Trophoblast cell (in vitro differentiated cells and primary cell): ENCODE measurements around the gene RNF175. TPM values are rescaled to one million over a fixed set of nuclear protein-coding genes. Genes with fewer than 3 reads are reported as not detected.

Source experiments
- DNase-seq, 2 donors: peaks; one replicate each; pipeline ENCODE4 v3.0.0-alpha.2; 2016
- H2AFZ ChIP-seq: 2 replicates; pipeline ENCODE4 v1.6.1; 2013; ENCODE audit warnings: low read length, moderate library complexity, mild to moderate bottlenecking; ENCODE audit not compliant: insufficient read depth, poor library complexity
- H2AK5ac ChIP-seq: 2 replicates; pipeline ENCODE4 v1.6.1; 2013; ENCODE audit warnings: mild to moderate bottlenecking, low read length
- H2BK120ac ChIP-seq: 2 replicates; pipeline ENCODE4 v1.6.1; 2013; ENCODE audit warnings: low read length, mild to moderate bottlenecking, moderate library complexity; ENCODE audit not compliant: insufficient read depth, poor library complexity
- H2BK12ac ChIP-seq: 2 replicates; pipeline ENCODE4 v1.6.1; 2013; ENCODE audit warnings: mild to moderate bottlenecking, low read length, moderate library complexity
- H2BK5ac ChIP-seq: 2 replicates; pipeline ENCODE4 v1.6.1; 2013; ENCODE audit warnings: low read length, low read depth, moderate library complexity, mild to moderate bottlenecking; ENCODE audit not compliant: poor library complexity
- H3K14ac ChIP-seq: 2 replicates; pipeline ENCODE4 v1.6.1; 2013; ENCODE audit warnings: mild to moderate bottlenecking, low read length
- H3K18ac ChIP-seq: 2 replicates; pipeline ENCODE4 v1.6.1; 2013; ENCODE audit warnings: mild to moderate bottlenecking, low read length
- H3K23ac ChIP-seq: 2 replicates; pipeline ENCODE4 v1.6.1; 2013; ENCODE audit warnings: low read length
- H3K27ac ChIP-seq: 2 replicates; pipeline ENCODE4 v1.5.1; 2013; ENCODE audit warnings: low read depth, mild to moderate bottlenecking, inconsistent platforms, low read length, moderate library complexity
- H3K27me3 ChIP-seq: 2 replicates; pipeline ENCODE4 v1.6.1; 2013; ENCODE audit warnings: inconsistent platforms, mild to moderate bottlenecking, low read length, moderate library complexity; ENCODE audit not compliant: insufficient read depth
- H3K36me3 ChIP-seq, 2 experiments: 1 replicate in 1 of 2; 2 replicates in 1 of 2; pipeline ENCODE4 v1.6.1; 2013; ENCODE audit warnings: low read length in 2 of 2, mild to moderate bottlenecking in 2 of 2, moderate library complexity in 1 of 2; ENCODE audit not compliant: insufficient read depth in 2 of 2, control insufficient read depth in 1 of 2
- H3K4ac ChIP-seq: 2 replicates; pipeline ENCODE4 v1.6.1; 2013; ENCODE audit warnings: low read depth, mild to moderate bottlenecking, low read length, moderate library complexity
- H3K4me1 ChIP-seq, 2 experiments: 1 replicate in 1 of 2; 2 replicates in 1 of 2; pipeline ENCODE4 v1.6.1; 2013; ENCODE audit warnings: low read length in 2 of 2, mild to moderate bottlenecking in 2 of 2, moderate library complexity in 1 of 2; ENCODE audit not compliant: insufficient read depth in 2 of 2, control insufficient read depth in 1 of 2
- H3K4me2 ChIP-seq: 2 replicates; pipeline ENCODE4 v1.6.1; 2013; ENCODE audit warnings: inconsistent platforms, mild to moderate bottlenecking, low read length, moderate library complexity
- H3K4me3 ChIP-seq: 2 replicates; pipeline ENCODE4 v1.5.1; 2013; ENCODE audit warnings: mild to moderate bottlenecking, low read depth, low read length, inconsistent platforms
- H3K79me1 ChIP-seq: one replicate; pipeline ENCODE4 v1.6.1; 2013; ENCODE audit warnings: low read length
- H3K79me2 ChIP-seq: 2 replicates; pipeline ENCODE4 v1.6.1; 2013; ENCODE audit warnings: low read length, mild to moderate bottlenecking; ENCODE audit not compliant: control insufficient read depth, insufficient read depth, poor library complexity
- H3K9ac ChIP-seq: 2 replicates; pipeline ENCODE4 v1.6.1; 2013; ENCODE audit warnings: mild to moderate bottlenecking, low read length
- H3K9me3 ChIP-seq: 2 replicates; pipeline ENCODE4 v1.6.1; 2013; ENCODE audit warnings: low read depth, mild to moderate bottlenecking, control low read depth, inconsistent platforms, low read length; ENCODE audit not compliant: insufficient read depth
- H4K12ac ChIP-seq: 2 replicates; pipeline ENCODE4 v1.6.1; 2013; ENCODE audit warnings: low read depth, mild to moderate bottlenecking, low read length, moderate library complexity
- H4K8ac ChIP-seq: 2 replicates; pipeline ENCODE4 v1.6.1; 2013; ENCODE audit warnings: low read depth, mild to moderate bottlenecking, low read length, moderate library complexity
- H4K91ac ChIP-seq: one replicate; pipeline ENCODE4 v1.6.1; 2013; ENCODE audit warnings: low read depth, mild to moderate bottlenecking, low read length, moderate library complexity
- WGBS: extraction: QIAGEN DNeasy Blood & Tissue Kit; methylation state at CpG from one replicate; pipeline ENCODE4 v1.1.7; 2013; ENCODE audit warnings: missing lambda C conversion rate; ENCODE audit not compliant: insufficient read length, insufficient coverage; ENCODE audit errors: extremely low coverage; 5-methylcytosine and 5-hydroxymethylcytosine counted together
- polyA plus RNA-seq: library from polyadenylated mRNA; stranded (reverse); fragments of 200-250 nt; gene quantifications from 2 replicates; pipeline ENCODE4 v1.2.3, GENCODE V29; 2013

The RNF175 gene
- polyA plus RNA-seq: 0.03 TPM in 1 of 2 replicates, not detected in the other

GRCh38 chr4:153759407-153760316, at the start of gene RNF175:
TSS of gene RNF175 (minus strand) at chr4:153760024. CDS start at chr4:153759862, 162 bp downstream.
- Histone ChIP-seq H4K12ac (no peak within 1 kb of the TSS), H3K18ac (no peak within 1 kb of the TSS), H3K4me2 (peak within 1 kb of the TSS; percentile 74), H2BK120ac (no peak within 1 kb of the TSS), H3K9me3 (peaks cover 5% of the 10 kb centered on the region), H3K9ac (no peak within 1 kb of the TSS), H3K4me1 (peaks cover 5 to 9% of the 10 kb centered on the region in 2 experiments), H3K23ac (no peak within 1 kb of the TSS), H3K36me3 (no peaks in the 10 kb centered on the region), H3K27me3 (peaks cover 12% of the 10 kb centered on the region), H2BK5ac (no peak within 1 kb of the TSS), H3K27ac (no peak within 1 kb of the TSS), H3K79me1 (no peaks in the 10 kb centered on the region), H2AFZ (no peak within 1 kb of the TSS), H4K8ac (no peak within 1 kb of the TSS), H3K4me3 (peak within 1 kb of the TSS; percentile 62), H2AK5ac (no peak within 1 kb of the TSS), H4K91ac (no peak within 1 kb of the TSS), H3K4ac (no peak within 1 kb of the TSS), H3K79me2 (no peaks in the 10 kb centered on the region), H3K14ac (no peak within 1 kb of the TSS), H2BK12ac (no peak within 1 kb of the TSS)
- DNase-seq: no peak
- no CpG with 5 or more reads among the region's 76 CpGs for WGBS

- no peak overlapping the region for H3K18ac ChIP-seq
- H3K27me3 ChIP-seq: no peaks in the 10 kb centered on the region
- H3K79me1 ChIP-seq: no peaks in the 10 kb centered on the region
- H3K9ac ChIP-seq: no peak overlapping the region
- no peak overlapping the region for H2BK5ac ChIP-seq
- no peak overlapping the region for H2BK12ac ChIP-seq
- H3K4me2 ChIP-seq: no peak overlapping the region
- H4K91ac ChIP-seq: no peak overlapping the region
- H2AK5ac ChIP-seq: no peak overlapping the region
- no peak overlapping the region for H3K14ac ChIP-seq
- no peaks in the 10 kb centered on the region for H3K9me3 ChIP-seq
- H3K27ac ChIP-seq: no peak overlapping the region
- no peak overlapping the region for H2AFZ ChIP-seq
- H3K23ac ChIP-seq: no peak overlapping the region
- no peak overlapping the region for H2BK120ac ChIP-seq
- no peak overlapping the region for H3K4me3 ChIP-seq
- no peak for DNase-seq
- no peaks in the 10 kb centered on the region for H3K36me3 ChIP-seq
- H3K79me2 ChIP-seq: no peaks in the 10 kb centered on the region
- no peak overlapping the region for H4K8ac ChIP-seq
- H4K12ac ChIP-seq: no peak overlapping the region
- peaks cover 0 to 2% of the 10 kb centered on the region in 2 experiments for H3K4me1 ChIP-seq
- no peak overlapping the region for H3K4ac ChIP-seq
Measured at GRCh38 chr4:153809307-153809706, 49.5 kb upstream of the RNF175 start.

GRCh38 chr4:153808175-153808574, 48.4 kb upstream of the RNF175 start:
- no peak overlapping the region for H3K23ac ChIP-seq
- no peak for DNase-seq
- no peaks in the 10 kb centered on the region for H3K27me3 ChIP-seq
- H2AK5ac ChIP-seq: no peak overlapping the region
- no peak overlapping the region for H2BK12ac ChIP-seq
- no peak overlapping the region for H3K27ac ChIP-seq
- H4K8ac ChIP-seq: no peak overlapping the region
- no peak overlapping the region for H4K91ac ChIP-seq
- no peaks in the 10 kb centered on the region for H3K79me1 ChIP-seq
- H4K12ac ChIP-seq: no peak overlapping the region
- WGBS: no CpG with 5 or more reads among the region's 1 CpG
- H3K18ac ChIP-seq: no peak overlapping the region
- H3K9me3 ChIP-seq: no peaks in the 10 kb centered on the region
- no peaks in the 10 kb centered on the region for H3K36me3 ChIP-seq
- H3K14ac ChIP-seq: no peak overlapping the region
- peaks cover 0 to 2% of the 10 kb centered on the region in 2 experiments for H3K4me1 ChIP-seq
- no peak overlapping the region for H3K9ac ChIP-seq
- H3K4me3 ChIP-seq: no peak overlapping the region
- H2AFZ ChIP-seq: no peak overlapping the region
- H3K4me2 ChIP-seq: no peak overlapping the region
- no peaks in the 10 kb centered on the region for H3K79me2 ChIP-seq
- no peak overlapping the region for H2BK5ac ChIP-seq
- no peak overlapping the region for H3K4ac ChIP-seq
- H2BK120ac ChIP-seq: no peak overlapping the region

- Histone ChIP-seq H3K27ac (no peak overlapping the region), H4K12ac (no peak overlapping the region), H2AK5ac (no peak overlapping the region), H3K9ac (no peak overlapping the region), H3K23ac (no peak overlapping the region), H2BK5ac (no peak overlapping the region), H3K14ac (no peak overlapping the region), H3K9me3 (no peaks in the 10 kb centered on the region), H3K4ac (no peak overlapping the region), H3K18ac (no peak overlapping the region), H3K79me2 (no peaks in the 10 kb centered on the region), H2AFZ (no peak overlapping the region), H2BK12ac (no peak overlapping the region), H4K91ac (no peak overlapping the region), H3K4me1 (peaks cover 0 to 2% of the 10 kb centered on the region in 2 experiments), H3K27me3 (no peaks in the 10 kb centered on the region), H4K8ac (no peak overlapping the region), H3K4me3 (no peak overlapping the region), H3K36me3 (no peaks in the 10 kb centered on the region), H2BK120ac (no peak overlapping the region), H3K79me1 (no peaks in the 10 kb centered on the region), H3K4me2 (no peak overlapping the region)
- no peak for DNase-seq
- no CpG with 5 or more reads among the region's 30 CpGs for WGBS
Measured at GRCh38 chr4:153806073-153806472, 46.2 kb upstream of the RNF175 start.
